ENCODE results near the gene SMC1A.

DNA sequence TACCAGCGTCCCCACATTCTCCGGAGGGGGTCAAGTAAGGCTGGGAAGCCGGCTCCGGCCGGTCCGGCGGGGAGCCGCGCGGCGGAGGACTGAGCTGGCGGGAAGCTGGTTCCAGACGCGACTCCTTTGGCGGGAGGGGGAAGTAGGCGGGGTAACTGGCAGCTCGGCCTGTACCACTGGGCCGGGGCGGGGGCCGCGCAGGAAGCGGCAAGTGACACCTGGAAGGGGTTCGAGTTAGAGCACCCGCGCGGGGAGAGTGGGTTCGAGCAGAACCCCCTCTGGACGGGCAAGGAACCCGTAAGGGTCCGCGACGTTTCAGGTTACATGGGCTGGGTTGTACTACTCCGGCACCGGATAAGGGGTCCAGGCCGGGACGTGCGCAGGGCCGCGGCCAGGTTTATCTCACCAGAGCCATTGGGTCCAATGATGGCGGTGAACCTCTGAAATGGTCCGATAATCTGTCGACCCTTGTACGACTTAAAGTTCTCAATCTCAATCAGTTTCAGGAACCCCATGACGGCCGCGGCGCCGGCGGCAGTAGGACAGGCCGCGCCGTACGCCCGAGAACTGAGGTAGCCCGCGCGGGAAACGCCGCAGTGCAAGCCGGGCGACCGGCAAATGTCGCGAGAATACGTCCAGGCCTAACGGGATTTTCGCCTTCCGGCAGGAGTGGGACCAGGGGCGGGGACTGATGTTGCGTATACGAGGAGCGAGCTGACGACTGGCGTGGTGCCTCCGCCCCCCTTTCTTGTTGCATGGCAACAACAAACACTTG lies at the start of gene SMC1A:
- TF ChIP-seq POLR2AphosphoS5 (IDR thresholded peaks at IDR 0.05; ENCODE audit: low read depth, low read length) (peak; percentile 59), CTCF (IDR thresholded peaks at IDR 0.05 in 2 of 3, conservative IDR thresholded peaks at IDR 0.05 in 1 of 3; ENCODE audit: borderline replicate concordance in 1 of 3, insufficient read depth in 1 of 3, low read depth in 2 of 3, low read length in 2 of 3) (no peak), TCF7L2 (IDR thresholded peaks at IDR 0.05; ENCODE audit: borderline replicate concordance, extremely low read depth, insufficient read depth, insufficient read length) (peak; percentile 45), POLR2A (IDR thresholded peaks at IDR 0.05; ENCODE audit: borderline replicate concordance, extremely low read depth, insufficient read depth, insufficient read length) (no peak), EGR1 (IDR thresholded peaks at IDR 0.05; ENCODE audit: low read depth) (no peak), EZH2 (IDR thresholded peaks at IDR 0.05) (no peak)
- TF ChIP-seq, protein P1, sequence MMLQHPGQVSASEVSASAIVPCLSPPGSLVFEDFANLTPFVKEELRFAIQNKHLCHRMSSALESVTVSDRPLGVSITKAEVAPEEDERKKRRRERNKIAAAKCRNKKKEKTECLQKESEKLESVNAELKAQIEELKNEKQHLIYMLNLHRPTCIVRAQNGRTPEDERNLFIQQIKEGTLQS (IDR thresholded peaks at IDR 0.05), result no peak
- TF ChIP-seq, protein P2, sequence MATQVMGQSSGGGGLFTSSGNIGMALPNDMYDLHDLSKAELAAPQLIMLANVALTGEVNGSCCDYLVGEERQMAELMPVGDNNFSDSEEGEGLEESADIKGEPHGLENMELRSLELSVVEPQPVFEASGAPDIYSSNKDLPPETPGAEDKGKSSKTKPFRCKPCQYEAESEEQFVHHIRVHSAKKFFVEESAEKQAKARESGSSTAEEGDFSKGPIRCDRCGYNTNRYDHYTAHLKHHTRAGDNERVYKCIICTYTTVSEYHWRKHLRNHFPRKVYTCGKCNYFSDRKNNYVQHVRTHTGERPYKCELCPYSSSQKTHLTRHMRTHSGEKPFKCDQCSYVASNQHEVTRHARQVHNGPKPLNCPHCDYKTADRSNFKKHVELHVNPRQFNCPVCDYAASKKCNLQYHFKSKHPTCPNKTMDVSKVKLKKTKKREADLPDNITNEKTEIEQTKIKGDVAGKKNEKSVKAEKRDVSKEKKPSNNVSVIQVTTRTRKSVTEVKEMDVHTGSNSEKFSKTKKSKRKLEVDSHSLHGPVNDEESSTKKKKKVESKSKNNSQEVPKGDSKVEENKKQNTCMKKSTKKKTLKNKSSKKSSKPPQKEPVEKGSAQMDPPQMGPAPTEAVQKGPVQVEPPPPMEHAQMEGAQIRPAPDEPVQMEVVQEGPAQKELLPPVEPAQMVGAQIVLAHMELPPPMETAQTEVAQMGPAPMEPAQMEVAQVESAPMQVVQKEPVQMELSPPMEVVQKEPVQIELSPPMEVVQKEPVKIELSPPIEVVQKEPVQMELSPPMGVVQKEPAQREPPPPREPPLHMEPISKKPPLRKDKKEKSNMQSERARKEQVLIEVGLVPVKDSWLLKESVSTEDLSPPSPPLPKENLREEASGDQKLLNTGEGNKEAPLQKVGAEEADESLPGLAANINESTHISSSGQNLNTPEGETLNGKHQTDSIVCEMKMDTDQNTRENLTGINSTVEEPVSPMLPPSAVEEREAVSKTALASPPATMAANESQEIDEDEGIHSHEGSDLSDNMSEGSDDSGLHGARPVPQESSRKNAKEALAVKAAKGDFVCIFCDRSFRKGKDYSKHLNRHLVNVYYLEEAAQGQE (IDR thresholded peaks at IDR 0.05; ENCODE audit: low read depth), result no peak
